Activated T-cell treated with anti-CD3 and anti-CD28 coated beads for 48 hours (primary cell): ENCODE measurements around the gene NT5DC3.
"Not testable (repeated sequence)": the region's sequence is repeated elsewhere in the genome, so short reads cannot be mapped to it uniquely, and the experiment has no call there.

Experiments used
- DNase-seq: peaks from one replicate; pipeline ENCODE4 v3.0.0-alpha.2; 2020; ENCODE audit warnings: low read depth

NT5DC3 gene

DNA sequence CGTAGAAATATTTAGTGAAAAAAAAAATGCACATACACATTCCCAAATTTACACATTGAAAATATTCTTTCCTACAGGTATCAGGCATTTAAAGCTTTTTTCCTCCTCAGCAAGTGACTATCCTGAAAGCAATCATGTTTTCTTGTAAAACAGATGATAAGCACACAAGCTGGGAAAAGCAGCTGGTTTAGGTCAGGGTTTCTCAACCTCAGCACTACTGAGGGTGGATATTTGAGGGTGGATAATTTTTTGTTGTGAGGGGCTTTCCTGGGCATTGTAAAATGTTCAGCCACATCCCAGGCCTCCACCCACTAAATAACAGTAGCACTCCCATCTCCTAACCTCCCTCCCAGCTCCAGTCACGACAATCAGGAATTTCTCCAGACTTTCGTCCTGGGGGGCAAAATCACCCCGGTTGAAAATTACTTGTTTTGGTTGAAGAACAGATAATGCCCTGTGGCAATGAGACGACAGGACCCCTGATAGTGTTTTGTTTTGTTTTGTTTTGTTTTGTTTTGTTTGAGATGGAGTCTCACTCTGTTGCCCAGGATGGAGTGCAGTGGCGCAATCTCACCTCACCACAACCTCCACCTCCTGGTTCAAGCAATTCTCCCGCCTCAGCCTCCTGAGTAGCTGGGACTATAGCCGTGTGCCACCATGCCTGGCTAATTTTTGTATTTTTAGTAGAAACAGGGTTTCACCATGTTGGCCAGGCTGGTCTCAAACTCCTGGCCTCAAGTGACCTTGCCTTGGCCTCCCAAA, 15.0 kb upstream of the NT5DC3 start:
- DNase-seq, result no peak

DNA sequence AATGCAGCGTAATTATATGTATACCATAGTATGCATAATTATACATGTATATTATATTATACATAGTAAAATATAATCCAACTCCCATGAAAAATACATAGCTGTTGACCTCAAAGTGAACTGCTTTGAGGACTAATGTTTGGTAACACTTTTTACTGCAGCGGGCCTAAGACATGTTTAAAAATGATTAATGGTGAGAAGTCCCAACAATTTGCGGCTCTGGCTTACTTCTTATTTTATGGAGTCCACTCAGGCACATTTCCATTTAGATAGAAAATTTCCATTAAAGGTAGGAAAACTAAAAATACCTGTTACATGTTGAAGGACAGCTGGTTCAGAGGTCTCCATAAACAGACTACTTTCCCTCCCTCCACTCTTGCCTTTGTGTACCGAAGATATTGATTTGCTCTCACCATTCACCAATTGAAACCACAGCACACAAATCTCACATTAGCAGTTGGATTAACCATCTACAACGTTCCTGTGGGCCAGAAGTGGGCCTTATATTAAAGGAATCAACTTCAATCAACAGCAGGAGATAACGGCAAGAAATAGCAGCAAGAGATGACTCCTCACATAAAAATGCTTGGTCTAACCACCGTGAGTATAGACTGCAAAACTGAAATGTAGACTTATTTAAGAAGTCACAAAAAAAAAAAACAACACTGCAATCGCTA, 14.1 kb upstream of the NT5DC3 start:
- no peak for DNase-seq

DNA sequence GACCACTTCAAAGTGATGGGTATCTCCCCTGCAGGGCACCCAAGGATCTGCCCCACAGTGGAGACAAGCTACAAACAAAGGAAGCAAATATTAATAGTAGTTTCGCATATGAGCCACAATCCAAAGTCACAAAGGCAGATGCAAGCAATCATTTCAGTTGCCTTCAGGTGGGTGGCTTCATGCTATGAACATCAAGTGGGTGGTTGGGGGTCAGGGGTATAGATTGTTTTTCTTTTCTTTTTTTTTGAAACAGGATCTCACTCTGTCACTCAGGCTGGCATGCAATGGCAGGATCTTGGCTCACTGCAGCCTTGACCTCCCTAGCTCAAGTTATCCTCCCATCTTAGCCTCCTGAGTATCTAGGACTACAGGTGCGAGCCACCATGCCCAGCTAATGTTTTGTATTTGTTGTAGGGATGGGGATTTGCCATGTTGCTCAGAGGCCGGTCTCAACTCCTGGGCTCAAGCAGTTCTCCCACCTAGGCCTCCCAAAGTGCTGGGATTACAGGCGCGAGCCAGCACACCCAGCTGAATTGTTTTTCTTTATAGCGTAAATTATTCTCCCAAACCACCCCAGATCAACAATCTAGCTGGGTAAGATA, 13.4 kb upstream of the NT5DC3 start:
- no peak for DNase-seq

DNA sequence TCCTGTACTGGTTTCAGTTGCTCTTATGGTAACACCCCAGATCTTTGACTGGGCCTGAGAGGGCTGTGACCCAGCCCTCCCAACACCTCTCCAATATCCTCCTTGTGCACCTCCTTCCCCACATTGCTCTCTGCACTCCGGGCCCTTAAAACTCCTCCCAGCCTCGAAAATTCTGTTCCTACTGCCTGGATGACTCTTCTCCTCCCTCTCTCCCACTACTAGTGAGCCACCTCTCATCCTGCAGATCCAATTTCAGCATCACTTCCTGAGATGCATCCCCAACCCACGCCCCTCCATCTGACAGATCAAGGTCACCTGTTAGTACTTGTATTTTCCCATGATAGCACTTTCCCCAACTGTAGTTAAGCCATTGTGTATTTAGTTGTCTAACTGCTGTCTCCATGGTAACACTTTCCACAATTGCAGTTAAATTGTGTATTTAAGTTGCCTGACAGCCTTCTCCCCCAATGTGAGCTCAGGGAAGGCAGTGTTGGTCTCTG, 11.5 kb upstream of the NT5DC3 start:
- no peak for DNase-seq

DNA sequence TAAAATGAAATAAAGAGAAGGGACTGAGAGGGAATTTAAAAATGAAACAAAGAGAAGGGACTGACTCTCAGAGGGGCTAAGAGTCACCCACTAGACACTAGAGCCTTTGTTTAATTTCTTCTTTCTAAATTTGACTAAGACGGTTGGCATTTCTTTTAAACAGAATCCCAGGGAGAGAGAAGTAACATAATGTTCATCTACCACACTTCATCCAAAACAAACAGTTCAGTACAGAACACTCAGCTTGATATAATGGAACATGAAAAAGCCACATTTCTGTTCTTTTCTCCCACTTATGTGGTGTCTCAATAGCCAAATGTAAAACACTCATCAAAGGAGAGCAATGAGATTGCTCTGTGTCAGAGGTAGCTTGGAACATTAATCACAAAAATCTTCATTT, 10.1 kb upstream of the NT5DC3 start:
- DNase-seq, result no peak

DNA sequence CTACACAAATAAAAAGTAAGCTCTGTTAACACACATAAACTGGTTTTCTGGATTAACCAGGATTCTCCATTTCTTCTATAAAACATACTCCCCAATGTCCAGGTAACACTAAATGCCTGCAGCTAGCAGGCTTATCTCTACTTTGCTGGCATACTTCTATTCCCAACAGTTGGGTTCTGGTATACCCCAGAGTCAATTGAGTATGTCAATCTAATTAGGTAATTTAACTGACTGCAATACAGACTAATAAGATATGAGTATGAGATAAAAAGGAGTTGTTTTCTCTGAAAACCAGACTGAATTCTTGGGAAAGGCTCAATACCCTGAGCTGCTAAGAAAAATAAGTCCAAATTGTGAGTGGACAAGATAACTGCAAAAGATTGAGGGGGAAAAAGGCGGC, 9.4 kb upstream of the NT5DC3 start:
- DNase-seq, result no peak

DNA sequence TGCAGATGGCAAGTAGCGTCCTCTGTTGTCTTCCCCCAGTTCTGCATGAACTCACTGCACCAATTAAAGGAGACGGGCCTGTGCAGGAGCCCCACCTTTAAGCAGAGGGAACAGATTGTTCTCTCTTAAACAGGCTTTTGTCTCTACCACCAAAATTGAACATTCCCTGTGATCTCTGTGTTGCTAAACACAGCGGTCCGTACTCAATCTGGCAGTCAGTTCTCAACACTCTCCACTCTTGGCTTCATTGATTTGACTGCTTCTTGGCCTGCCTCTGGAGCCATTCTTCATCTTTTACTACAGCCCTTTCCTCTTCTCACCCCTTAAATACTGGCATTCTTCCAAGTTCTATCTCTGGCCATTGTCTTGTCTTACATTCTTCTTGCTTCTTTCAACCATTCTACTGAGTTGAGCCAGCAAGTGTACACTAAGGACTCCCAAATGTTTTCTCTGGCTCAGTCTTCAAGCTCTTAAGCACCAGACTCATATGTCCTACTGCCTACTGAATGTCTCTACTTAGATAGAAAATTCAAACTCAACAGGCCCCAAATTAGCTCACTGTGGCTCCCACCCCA, 8.0 kb upstream of the NT5DC3 start:
- no peak for DNase-seq

DNA sequence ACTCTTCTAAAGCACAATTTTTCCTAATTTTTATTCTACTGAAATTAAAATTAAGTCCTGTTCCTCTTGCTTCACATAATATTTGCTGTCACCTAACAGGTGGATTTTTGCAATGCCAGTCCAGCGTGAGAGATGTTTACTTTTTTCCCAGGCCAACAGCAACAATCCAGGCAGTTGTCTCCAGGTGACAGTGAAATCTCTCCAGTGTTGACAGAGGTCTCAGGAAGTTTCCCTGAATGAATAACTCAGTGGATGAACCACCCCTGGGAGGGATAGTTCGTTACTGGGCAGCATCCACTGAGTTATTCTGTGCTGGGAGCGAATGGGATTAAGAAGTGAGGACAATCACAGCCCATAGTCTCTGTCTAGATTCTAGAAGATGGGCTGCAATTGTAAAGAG, 7.1 kb upstream of the NT5DC3 start:
- DNase-seq, result no peak

DNA sequence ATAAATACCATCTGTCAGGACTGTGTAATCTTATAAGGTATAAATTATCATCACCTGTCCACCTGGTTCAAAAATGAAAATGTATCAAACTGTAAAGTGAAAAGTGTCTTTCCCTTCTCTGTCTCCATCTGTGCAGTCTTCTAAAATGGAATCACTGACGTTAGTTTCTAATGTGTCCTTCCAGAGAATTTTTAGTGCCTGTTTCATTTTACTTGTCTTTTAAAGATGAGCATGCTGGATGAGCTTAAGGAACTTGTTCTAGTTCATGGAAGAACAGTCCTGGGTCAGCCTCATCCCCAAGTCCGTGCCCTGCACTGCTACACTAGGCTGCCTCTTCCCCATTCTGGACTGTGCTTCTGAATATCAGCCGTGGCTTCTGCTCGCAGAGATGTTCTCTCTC, 5.4 kb upstream of the NT5DC3 start:
- DNase-seq, result no peak

DNA sequence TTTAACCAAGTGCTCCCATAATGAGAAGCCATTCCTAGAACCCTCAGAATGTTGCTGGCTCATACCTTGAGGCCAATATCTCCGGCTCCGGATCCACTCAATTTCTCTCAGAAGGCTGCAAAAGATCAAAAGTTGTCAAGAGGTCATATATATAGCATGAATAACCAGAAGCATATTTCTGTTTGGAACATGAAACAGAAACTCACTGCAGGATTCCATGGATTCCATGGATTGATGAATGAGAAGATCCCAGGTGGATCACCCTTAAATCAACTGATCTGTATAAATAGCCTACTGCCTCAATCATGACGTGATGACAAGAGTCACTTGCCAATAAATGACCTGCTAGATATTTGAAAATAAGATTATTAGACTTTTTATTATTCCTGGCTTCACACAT, 3.3 kb upstream of the NT5DC3 start:
- DNase-seq, result no peak

DNA sequence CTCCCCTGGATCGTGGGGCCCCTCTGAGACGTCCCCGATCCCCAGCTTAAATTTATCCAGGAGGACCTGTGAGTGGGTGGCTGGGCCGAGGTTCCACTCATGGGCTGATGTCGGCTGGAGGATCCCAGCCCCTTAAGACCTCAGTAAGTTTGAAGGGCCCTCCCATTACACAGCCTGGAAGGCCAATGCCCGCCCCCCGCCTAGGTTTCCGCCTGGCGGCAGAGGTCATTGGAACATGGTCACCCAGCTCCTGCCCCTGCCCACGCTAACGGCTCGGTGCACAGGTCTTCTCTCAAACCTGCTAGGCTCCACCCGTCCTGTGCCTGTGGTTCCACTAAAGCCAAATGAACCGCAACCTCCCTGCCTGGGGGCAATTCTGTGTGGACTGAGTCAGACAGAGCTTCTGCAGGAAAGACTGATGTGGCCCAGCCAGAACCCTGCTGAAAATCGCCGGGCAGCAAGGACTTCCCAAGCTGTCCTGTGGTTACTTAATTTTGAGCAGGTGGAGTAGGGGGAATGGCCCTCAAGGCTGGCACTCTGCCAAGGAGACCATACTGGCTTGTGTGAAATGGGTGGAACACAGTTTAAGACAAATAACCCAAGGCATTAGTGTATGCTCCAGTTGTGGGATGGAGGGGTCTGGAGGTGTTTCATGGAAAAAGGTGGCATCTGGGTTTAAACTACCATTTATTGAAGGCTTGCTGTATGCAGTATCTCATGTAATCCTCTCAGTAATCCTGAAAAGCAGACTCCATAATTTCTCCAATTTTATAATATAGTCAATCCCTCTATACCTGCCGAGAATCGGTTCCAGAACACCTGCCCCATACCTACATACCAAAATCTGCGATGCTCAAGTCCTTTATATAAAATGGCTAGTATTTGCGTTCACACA, 903 bp upstream of the NT5DC3 start:
- DNase-seq, result peak; percentile 28

DNA sequence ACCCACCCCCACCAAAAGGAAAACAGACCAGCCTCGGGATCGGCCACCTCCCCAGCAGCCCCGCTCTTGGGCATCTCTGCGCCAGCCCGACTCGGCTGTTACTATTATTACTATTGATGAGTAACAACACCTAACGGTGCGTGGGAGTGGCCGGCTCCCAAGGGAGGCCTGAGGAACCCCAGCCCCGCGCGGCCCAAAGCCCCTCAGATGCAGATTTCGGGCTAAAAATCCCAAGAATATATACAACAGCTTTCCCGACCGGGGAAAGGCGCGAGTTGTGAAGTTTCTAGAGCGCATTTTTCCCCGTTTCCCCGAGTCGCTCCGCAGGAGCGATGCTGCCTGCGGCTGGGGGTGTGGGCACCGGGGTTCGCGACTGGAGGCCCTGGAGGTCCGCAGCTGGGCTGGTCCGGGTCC, 565 bp downstream of the NT5DC3 start:
- DNase-seq, result peak; percentile 35

DNA sequence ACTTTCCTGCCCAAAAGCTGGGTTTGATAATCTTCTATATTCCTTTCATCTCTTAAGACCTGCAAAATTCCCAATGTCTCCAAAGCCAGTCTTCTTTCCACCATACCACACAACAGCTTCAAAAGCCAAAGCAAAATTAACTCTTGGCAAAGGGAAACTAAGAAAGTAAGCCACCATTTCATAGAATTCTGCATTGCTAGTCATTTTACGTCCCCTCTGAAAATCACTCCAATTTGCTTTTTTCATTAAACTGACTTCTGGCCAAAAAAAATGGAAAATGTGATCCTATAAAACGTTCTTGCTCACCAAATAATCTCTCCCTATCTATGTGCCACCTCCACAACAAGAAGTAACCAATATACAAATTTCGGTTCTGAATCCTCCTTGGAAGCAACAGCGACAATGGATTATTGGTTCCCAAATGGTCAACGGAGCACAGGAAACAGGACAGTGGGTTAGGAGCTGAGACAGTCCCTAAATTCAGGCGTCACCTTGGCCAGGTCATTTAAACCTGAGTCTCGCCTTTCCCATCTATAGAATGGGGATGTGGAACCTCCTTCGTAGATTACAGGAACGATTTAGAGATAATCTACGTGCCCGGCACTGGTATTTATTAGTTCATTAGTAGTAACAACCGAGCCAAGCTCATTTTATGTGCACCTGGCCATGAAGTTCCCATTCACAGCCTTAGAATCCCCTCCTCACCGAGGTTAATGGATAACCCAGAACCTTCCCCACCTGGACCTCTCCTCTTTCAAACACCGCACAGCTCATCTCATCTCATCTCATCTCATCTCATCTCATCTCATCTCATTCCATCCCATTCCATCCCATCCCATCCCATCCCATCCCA, 1.2 kb downstream of the NT5DC3 start:
- no peak for DNase-seq

DNA sequence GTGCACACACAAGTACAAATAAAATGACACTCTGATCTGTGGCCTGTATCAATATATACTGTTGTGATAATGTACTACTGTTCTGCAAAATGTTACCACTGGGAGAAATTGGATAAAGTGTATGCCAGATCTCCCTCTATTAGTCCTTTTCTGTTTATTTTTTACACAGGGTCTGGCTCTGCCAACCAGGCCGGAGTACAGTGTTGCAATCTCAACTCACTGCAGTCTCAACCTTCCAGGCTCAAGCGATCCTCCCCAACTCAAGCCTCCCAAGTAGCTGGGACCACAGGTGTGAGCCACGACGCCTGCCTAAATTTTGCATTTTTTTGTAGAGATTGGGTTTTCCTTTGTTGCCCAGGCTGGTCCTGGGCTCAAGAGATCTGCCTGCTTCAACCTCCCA, 1.9 kb downstream of the NT5DC3 start:
- no peak for DNase-seq

DNA sequence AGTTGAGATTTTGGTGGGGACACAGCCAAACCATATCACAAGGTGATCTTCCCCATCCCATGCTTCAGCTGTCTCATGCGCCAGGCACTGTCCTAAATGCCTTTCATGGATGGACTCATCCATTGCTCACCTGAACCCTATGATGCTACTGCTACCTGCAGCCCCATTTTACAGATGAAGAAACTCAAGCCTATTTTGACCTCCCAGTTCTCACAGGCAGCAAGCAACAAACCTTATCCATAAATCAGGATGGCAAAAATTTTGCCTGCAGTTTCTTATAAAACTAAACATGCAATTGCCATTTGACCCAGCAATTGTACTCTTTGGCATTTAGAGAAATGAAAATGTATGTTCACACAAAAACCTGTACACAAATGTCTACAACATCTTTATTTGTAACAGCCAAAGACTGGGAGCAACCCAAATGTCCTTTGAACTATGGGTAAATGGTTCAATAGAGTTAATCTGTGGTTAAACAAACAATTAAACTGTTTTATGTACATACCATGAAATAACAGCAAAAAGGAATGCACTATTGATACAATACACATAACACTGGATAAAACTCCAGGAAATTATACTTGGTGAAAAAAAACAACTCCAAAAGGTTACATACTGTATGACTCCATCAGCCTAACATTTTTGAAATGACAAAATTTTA, 2.6 kb downstream of the NT5DC3 start:
- DNase-seq, result no peak

DNA sequence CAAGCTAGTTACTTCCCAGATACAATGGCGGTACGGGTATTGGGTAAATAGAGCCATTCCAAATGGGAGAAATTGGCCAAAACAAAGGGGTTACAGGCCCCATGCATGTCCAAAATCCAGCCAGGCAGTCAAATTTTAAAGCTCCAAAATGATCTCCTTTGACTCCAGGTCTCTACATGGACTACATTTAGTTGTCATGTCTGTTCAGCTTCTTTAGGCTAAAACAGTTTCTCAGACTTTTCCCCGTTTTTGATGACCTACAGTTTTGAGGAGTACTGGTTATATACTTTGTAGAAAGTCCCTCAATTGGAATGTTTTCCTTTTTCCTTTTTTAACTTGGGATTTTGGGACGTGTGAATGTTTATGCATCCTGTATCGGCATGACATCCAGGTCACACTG, 4.7 kb downstream of the NT5DC3 start:
- no peak for DNase-seq

DNA sequence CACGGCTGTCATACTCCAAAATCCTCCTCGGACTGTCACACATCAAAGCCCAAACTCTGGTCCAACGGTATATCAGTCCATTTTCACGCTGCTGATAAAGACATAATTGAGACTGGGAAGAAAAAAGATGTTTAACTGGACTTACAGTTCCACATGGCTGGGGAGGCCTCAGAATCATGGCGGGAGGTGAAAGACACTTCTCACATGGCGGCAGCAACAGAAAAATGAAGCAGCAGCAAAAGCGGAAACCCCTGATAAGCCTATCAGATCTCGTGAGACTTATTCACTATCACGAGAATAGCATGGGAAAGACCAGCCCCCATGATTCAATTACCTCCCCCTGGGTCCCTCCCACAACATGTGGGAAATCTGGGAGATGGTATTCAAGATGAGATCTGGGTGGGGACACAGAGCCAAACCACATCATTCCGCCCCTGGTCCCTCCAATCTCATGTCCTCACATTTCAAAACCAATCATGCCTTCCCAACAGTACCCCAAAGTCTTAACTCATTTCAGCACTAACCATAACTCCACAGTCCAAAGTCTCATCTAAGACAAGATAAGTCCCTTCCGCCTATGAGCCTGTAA, 5.2 kb downstream of the NT5DC3 start:
- not testable (repeated sequence) for DNase-seq

DNA sequence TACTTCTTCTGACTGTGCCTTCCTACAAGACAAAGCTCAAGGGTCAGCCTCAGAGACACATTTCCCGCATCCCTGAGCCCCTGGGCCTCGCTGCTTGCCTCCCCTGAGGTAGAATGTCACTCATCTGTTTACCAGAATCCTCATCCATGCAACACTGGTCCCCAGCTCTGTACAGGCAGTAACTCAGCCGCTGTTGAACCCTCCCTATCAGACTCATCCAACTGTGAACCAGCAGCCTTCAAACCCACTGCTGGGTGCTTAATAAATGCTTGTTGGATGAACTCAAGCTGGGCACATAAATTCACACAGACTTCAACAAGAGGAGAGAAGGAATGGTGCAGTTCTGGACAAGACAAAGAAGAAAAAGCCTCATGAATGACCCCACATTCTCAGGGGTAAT, 6.1 kb downstream of the NT5DC3 start:
- DNase-seq, result no peak

DNA sequence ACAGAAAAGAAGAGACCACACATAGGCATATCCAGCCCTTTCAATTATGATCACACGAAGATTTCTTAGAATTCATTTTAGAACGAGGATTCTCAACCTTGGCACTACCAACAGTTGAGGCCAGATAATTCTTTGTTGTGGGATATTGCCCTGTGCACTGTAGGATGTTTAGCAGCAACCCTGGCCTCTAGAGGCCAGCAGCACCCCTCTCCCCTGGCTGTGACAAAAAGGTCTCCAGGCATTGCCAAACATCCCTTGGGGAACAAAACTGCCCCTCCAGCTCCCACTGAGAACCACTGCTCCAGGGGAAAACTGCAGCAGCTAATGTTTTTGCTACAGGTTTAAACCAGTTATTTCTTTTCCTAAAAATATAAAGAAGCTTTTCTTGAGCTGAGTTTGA, 7.1 kb downstream of the NT5DC3 start:
- DNase-seq, result no peak
